ENCODE results near the gene NACA2. TPM values are rescaled to one million over a fixed set of nuclear protein-coding genes. Genes with fewer than 3 reads are reported as not detected.
A peak's percentile ranks its signal among the peaks of the same experiment; 100 is the strongest.
"Not testable (repeated sequence)": the region's sequence is repeated elsewhere in the genome, so short reads cannot be mapped to it uniquely, and the experiment has no call there.

Gene NACA2
- total and polyA plus RNA-seq, 4 donors = 0.08 to 0.32 TPM; not detected in 2

DNA sequence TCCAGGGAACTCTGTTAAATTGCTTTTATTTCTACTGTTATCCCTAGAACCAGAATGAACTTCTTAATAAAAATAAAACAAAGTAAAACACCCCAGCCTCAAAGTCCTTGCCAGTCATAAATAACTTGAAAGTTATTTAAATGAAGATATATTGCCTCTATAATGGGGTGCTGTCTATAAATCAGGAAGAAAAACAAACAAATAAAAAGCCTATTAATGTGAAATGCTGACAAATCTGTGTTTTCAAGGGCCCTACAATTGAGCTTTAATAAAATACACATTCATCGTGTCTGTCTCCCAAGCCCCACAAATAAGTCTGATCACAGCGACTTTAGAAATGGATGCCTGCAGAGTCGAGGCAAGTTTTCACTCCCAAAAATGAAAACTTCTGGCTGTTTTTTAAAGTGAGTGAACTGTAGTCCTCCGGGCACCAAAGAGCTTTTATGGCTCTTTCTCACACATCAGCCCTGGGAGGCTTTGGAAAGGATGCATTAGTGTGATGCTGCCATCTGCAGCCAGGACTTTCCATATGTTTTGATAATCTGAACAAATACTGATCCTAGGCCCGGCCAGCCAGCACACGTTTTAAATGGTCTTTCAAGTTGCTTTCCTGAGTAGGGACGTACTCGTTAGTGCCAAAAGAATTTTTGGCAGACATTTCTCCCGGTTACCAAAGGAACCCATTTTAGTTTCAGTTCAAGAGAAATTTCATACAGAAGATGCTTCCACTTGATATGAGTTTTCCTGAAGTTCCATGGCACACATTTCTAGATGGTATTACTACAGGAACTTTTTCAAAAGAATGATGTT is 16.3 kb downstream of the NACA2 start:
- peaks cover 0 to 4% (median 1%) of the 10 kb centered on the region in 4 donors for H3K9me3 ChIP-seq (ENCODE audit: control insufficient read depth in 4 of 4, low read length in 3 of 4)
- no peaks in the 10 kb centered on the region for H3K27me3 ChIP-seq (ENCODE audit: control insufficient read depth in 4 of 4, insufficient read depth in 4 of 4, low read length in 3 of 4)
- no peak overlapping the region for H3K4me3 ChIP-seq (ENCODE audit: low read depth in 1 of 3, low read length in 3 of 3)
- no peak overlapping the region for H3K9ac ChIP-seq (ENCODE audit: low read depth in 1 of 2, low read length in 2 of 2)
- H3K4me1 ChIP-seq (ENCODE audit: control insufficient read depth in 4 of 4, insufficient read depth in 4 of 4, low read length in 3 of 4) = no peaks in the 10 kb centered on the region
- DNase-seq (ENCODE audit: low spot score) = no peak
- peak; percentile 21 to 38 for TF ChIP-seq RAD21 (IDR thresholded peaks at IDR 0.05)
- no peak for TF ChIP-seq MAX (IDR thresholded peaks at IDR 0.05)
- no peak overlapping the region for H3K27ac ChIP-seq (ENCODE audit: low read depth in 1 of 2, low read length in 2 of 2)
- H3K36me3 ChIP-seq (ENCODE audit: control insufficient read depth in 4 of 4, insufficient read depth in 3 of 4, low read depth in 1 of 4, low read length in 3 of 4) = no peaks in the 10 kb centered on the region
- 51% methylated on average over 9 of the region's 9 CpGs for WGBS

DNA sequence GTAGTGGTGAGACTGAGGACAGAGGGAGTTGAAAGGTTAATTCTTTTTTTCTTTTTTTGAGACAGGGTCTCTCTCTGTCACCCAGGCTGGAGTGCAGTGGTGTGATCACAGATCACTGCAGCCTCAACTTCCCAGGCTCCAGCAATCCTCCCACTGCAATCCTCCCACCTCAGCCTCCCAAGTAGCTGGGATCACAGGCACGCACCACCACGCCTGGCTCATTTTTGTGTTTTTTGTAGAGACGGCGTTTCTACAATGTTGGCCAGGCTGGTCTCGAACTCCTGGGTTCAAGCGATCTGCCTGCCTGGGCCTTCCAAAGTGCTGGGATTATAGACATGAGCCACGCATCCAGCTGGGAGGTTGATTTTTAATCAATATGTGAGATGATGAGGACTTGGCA is 18.5 kb downstream of the NACA2 start:
- not testable (repeated sequence) for H3K36me3 ChIP-seq (ENCODE audit: control insufficient read depth in 4 of 4, insufficient read depth in 3 of 4, low read depth in 1 of 4, low read length in 3 of 4); H3K4me3 ChIP-seq (ENCODE audit: low read depth in 1 of 3, low read length in 3 of 3)
- WGBS = 97% methylated on average over 7 of the region's 7 CpGs

GRCh38 chr17:61571624-61572023 is 19.4 kb downstream of the NACA2 start:
- Histone ChIP-seq H3K9me3 (ENCODE audit: control insufficient read depth in 4 of 4, low read length in 3 of 4) (peaks cover 0 to 4% (median 1%) of the 10 kb centered on the region in 4 donors), H3K27me3 (ENCODE audit: control insufficient read depth in 4 of 4, insufficient read depth in 4 of 4, low read length in 3 of 4) (no peaks in the 10 kb centered on the region), H3K27ac (ENCODE audit: low read depth in 1 of 2, low read length in 2 of 2) (no peak overlapping the region), H3K36me3 (ENCODE audit: control insufficient read depth in 4 of 4, insufficient read depth in 3 of 4, low read depth in 1 of 4, low read length in 3 of 4) (no peaks in the 10 kb centered on the region), H3K4me3 (ENCODE audit: low read depth in 1 of 3, low read length in 3 of 3) (no peak overlapping the region), H3K9ac (ENCODE audit: low read depth in 1 of 2, low read length in 2 of 2) (no peak overlapping the region), H3K4me1 (ENCODE audit: control insufficient read depth in 4 of 4, insufficient read depth in 4 of 4, low read length in 3 of 4) (no peaks in the 10 kb centered on the region)
- DNase-seq (ENCODE audit: low spot score) = no peak
- TF ChIP-seq FOXA1 (IDR thresholded peaks at IDR 0.05) (no peak), YY1 (IDR thresholded peaks at IDR 0.05) (no peak), NR2F2 (IDR thresholded peaks at IDR 0.05) (no peak), ZBTB33 (IDR thresholded peaks at IDR 0.05) (no peak), RXRA (IDR thresholded peaks at IDR 0.05) (no peak), REST (IDR thresholded peaks at IDR 0.05) (no peak)
- WGBS = 96% methylated on average over 1 of the region's 1 CpG

More for the DNA sequence above, 18.5 kb downstream of the NACA2 start:
- not testable (repeated sequence) for DNase-seq (ENCODE audit: low spot score); H3K27me3 ChIP-seq (ENCODE audit: control insufficient read depth in 4 of 4, insufficient read depth in 4 of 4, low read length in 3 of 4); H3K27ac ChIP-seq (ENCODE audit: low read depth in 1 of 2, low read length in 2 of 2); H3K4me1 ChIP-seq (ENCODE audit: control insufficient read depth in 4 of 4, insufficient read depth in 4 of 4, low read length in 3 of 4); H3K9me3 ChIP-seq (ENCODE audit: control insufficient read depth in 4 of 4, low read length in 3 of 4); H3K9ac ChIP-seq (ENCODE audit: low read depth in 1 of 2, low read length in 2 of 2)
